ENCODE results near the gene SHMT1.

DNA sequence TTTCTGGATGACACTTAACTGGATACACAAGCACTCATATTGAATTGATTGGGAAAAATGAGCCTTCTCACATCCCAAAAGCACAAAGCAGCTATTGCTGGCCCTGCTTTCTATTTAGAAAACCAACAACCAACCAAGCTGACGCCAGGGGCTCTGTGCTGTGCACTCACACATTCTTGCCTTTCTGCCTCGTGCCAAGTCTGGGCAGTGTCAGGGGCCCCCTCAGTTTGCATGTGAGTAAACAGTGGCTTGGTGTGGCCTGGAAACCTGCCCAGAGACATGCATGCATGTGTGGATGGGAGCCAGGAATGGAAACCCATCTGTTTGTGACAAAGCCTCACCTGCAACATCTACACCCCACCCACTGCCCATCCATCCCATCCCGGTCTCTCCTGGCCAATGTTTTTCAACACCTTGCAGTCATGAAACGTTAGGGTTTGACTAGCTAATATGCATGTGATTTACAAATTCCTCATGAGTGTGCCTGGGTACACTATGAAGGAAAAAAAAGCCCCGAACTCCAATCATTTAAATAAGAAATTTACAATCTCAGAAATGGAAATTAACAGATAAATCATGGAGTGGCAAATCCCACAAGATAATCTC lies 82.5 kb downstream of the SHMT1 start:
- TF ChIP-seq EZH2 (IDR thresholded peaks at IDR 0.05; ENCODE audit: insufficient read depth, low read length) (no peak), CTCF (IDR thresholded peaks at IDR 0.05; ENCODE audit: insufficient read depth, low read depth, low read length) (no peak)

All from astrocyte (in vitro differentiated cells and primary cell).